ENCODE results near the gene WWOX. TPM values are rescaled to one million over a fixed set of nuclear protein-coding genes. Genes with fewer than 3 reads are reported as not detected.

The WWOX gene
- total and polyA plus RNA-seq, 2 of the 8 experiments (the other 6 are each of a cell fraction or from before 2014, with no cell fraction given): 5.4 to 16.7 TPM

GRCh38 chr16:79247386-79247785, 1147.9 kb downstream of the WWOX start:
- Histone ChIP-seq H4K91ac (replicated peaks; ENCODE audit: insufficient read length, low read length) (no peak overlapping the region), H3K18ac (ENCODE audit: extremely low read depth, low read length) (no peak overlapping the region), H2BK5ac (ENCODE audit: low read depth, low read length) (peak overlapping the region; percentile 24; the same call in 1 of the 2 replicates), H3K79me2 (ENCODE audit: control insufficient read depth in 1 of 2, insufficient read depth in 2 of 2, low read length in 2 of 2) (no peaks in the 10 kb centered on the region), H2BK15ac (ENCODE audit: low read length) (no peak overlapping the region), H2BK12ac (ENCODE audit: low read depth, low read length) (0 out of 2 replicates have a peak overlapping the region, but pooled peaks have one; percentile 50), H3K4me3 (ENCODE audit: extremely low read depth in 1 of 4, insufficient read depth in 2 of 4, low read depth in 3 of 4, low read length in 4 of 4) (no peak overlapping the region), H2BK20ac (ENCODE audit: low read length) (no peak overlapping the region), H4K8ac (ENCODE audit: extremely low read depth, insufficient read depth, low read length) (no peak overlapping the region), H3K27me3 (replicated peaks in 1 of 4; ENCODE audit: control insufficient read depth in 3 of 4, extremely low read depth in 1 of 4, insufficient read depth in 3 of 4, low read length in 3 of 4) (no peaks in the 10 kb centered on the region), H3K4me1 (replicated peaks in 1 of 4; ENCODE audit: control insufficient read depth in 3 of 4, insufficient read depth in 4 of 4, low read length in 3 of 4) (peaks cover 0 to 2% (median 0%) of the 10 kb centered on the region in 4 experiments; a peak in 1 of 7 replicates), H3K23me2 (ENCODE audit: low read depth, low read length) (no peaks in the 10 kb centered on the region), H3K36me3 (ENCODE audit: control insufficient read depth in 2 of 4, insufficient read depth in 4 of 4, low read length in 3 of 4) (no peaks in the 10 kb centered on the region), H3K14ac (ENCODE audit: insufficient read length) (no peak overlapping the region), H2AFZ (ENCODE audit: low read length) (peak overlapping the region; percentile 64; the same call in 1 of the 2 replicates), H3K27ac (ENCODE audit: low read depth, low read length) (no peak overlapping the region), H4K5ac (ENCODE audit: insufficient read length, low read depth, low read length) (no peak overlapping the region), H3K9me3 (ENCODE audit: insufficient read depth in 2 of 2, low read depth in 1 of 2, low read length in 1 of 2) (no peaks in the 10 kb centered on the region), H3K4me2 (ENCODE audit: insufficient read depth in 1 of 2, low read depth in 2 of 2, low read length in 2 of 2) (no peak overlapping the region), H3K79me1 (ENCODE audit: low read depth, low read length) (no peaks in the 10 kb centered on the region), H3K9ac (replicated peaks in 1 of 4; ENCODE audit: extremely low read depth in 1 of 4, low read depth in 3 of 4, low read length in 3 of 4) (no peak overlapping the region), H3K56ac (replicated peaks; ENCODE audit: insufficient read length, low read depth, low read length) (no peak overlapping the region), H4K20me1 (replicated peaks in 1 of 2; ENCODE audit: control insufficient read depth in 1 of 2, insufficient read depth in 2 of 2, low read length in 2 of 2) (no peaks in the 10 kb centered on the region), H2BK120ac (replicated peaks; ENCODE audit: low read depth, low read length) (no peak overlapping the region), H3K4ac (replicated peaks; ENCODE audit: insufficient read length, low read depth, low read length) (no peak overlapping the region), H2AK5ac (ENCODE audit: low read depth, low read length) (no peak overlapping the region), H3K23ac (ENCODE audit: insufficient read length) (no peak overlapping the region)
- CTCF ChIA-PET (ENCODE audit: partially characterized antibody): interaction anchor here (1.2 kb wide), 1 partner anchor 322 kb away, joined by 3 read pairs; no protein-coding TSS in a partner anchor
- 85% methylated on average over 5 of the region's 5 CpGs; no CpG with 5 or more reads in 1 of the 2 experiments for WGBS, 2 experiments (ENCODE audit: extremely low coverage in 1 of 2, insufficient coverage in 1 of 2, insufficient read length in 1 of 2, insufficient replicate concordance in 2 of 2, low coverage in 1 of 2, low lambda C conversion rate in 2 of 2, missing lambda C conversion rate in 1 of 2)
- no peak for FAIRE-seq
- DNase-seq (ENCODE audit: low read depth in 1 of 2, low spot score in 2 of 2): no peak
- TF ChIP-seq RNF2 (IDR thresholded peaks at IDR 0.05; ENCODE audit: borderline replicate concordance, low read depth, low read length, missing control alignments, poor library complexity, severe bottlenecking): no peak
- TF ChIP-seq RXRA (IDR thresholded peaks at IDR 0.05; ENCODE audit: insufficient read depth, low read depth, low read length): no peak
- TF ChIP-seq RFX5 (IDR thresholded peaks at IDR 0.05; ENCODE audit: borderline replicate concordance, low read depth, low read length): no peak
- TF ChIP-seq FOSL1 (IDR thresholded peaks at IDR 0.05; ENCODE audit: insufficient read depth, low read depth, low read length): no peak
- TF ChIP-seq EGR1 (IDR thresholded peaks at IDR 0.05; ENCODE audit: borderline replicate concordance, low read depth, low read length): no peak
- no peak for TF ChIP-seq EP300 (IDR thresholded peaks at IDR 0.05; ENCODE audit: borderline replicate concordance in 1 of 2, low read depth in 2 of 2, low read length in 2 of 2)
- POLR2A ChIA-PET (ENCODE audit: partially characterized antibody): no interaction called here

All from H1 (cell line).